Activated naive CD8-positive, alpha-beta T cell treated with anti-CD3 and anti-CD28 coated beads for 36 hours (primary cell): ENCODE measurements around the gene CROCC2. TPM values are rescaled to one million over a fixed set of nuclear protein-coding genes. Genes with fewer than 3 reads are reported as not detected.

Experiments used
- DNase-seq: peaks from one replicate; pipeline ENCODE4 v3.0.0; 2021
- H3K27ac Mint-ChIP-seq: one replicate; pipeline ENCODE4 v1.8.0; 2022; ENCODE audit warnings: mild to moderate bottlenecking, moderate library complexity, mixed read lengths
- H3K27me3 Mint-ChIP-seq: one replicate; pipeline ENCODE4 v1.8.0; 2022; ENCODE audit warnings: mild to moderate bottlenecking, mixed read lengths
- H3K36me3 Mint-ChIP-seq: one replicate; pipeline ENCODE4 v1.8.0; 2021; ENCODE audit warnings: mild to moderate bottlenecking, mixed read lengths
- H3K4me1 Mint-ChIP-seq: one replicate; pipeline ENCODE4 v1.8.0; 2021; ENCODE audit warnings: mixed read lengths
- H3K4me3 Mint-ChIP-seq: one replicate; pipeline ENCODE4 v1.8.0; 2022; ENCODE audit warnings: mild to moderate bottlenecking, moderate library complexity, mixed read lengths
- H3K9me3 Mint-ChIP-seq: one replicate; pipeline ENCODE4 v1.8.0; 2022; ENCODE audit warnings: mixed read lengths
- total RNA-seq, 2 experiments: library from RNA; stranded (reverse); gene quantifications; one replicate each; pipeline ENCODE4 v1.2.3, GENCODE V29; 2021

Gene CROCC2
- total RNA-seq, 2 experiments from 2014 or later, result not detected

GRCh38 chr2:240886023-240886565, 20.0 kb upstream of the CROCC2 start:
- Mint-ChIP-seq H3K27me3 (no peaks in the 10 kb centered on the region), H3K36me3 (no peaks in the 10 kb centered on the region), H3K9me3 (no peaks in the 10 kb centered on the region), H3K4me3 (no peak overlapping the region), H3K4me1 (no peaks in the 10 kb centered on the region), H3K27ac (no peak overlapping the region)
- no peak for DNase-seq

GRCh38 chr2:240886678-240887609, 19.2 kb upstream of the CROCC2 start:
- H3K36me3 Mint-ChIP-seq, result no peaks in the 10 kb centered on the region
- DNase-seq, result no peak
- H3K4me1 Mint-ChIP-seq, result no peaks in the 10 kb centered on the region
- H3K27ac Mint-ChIP-seq, result no peak overlapping the region
- H3K4me3 Mint-ChIP-seq, result no peak overlapping the region
- no peaks in the 10 kb centered on the region for H3K27me3 Mint-ChIP-seq
- no peaks in the 10 kb centered on the region for H3K9me3 Mint-ChIP-seq

- no peaks in the 10 kb centered on the region for H3K9me3 Mint-ChIP-seq
- no peaks in the 10 kb centered on the region for H3K27me3 Mint-ChIP-seq
- H3K4me3 Mint-ChIP-seq, result no peak overlapping the region
- DNase-seq, result no peak
- no peaks in the 10 kb centered on the region for H3K4me1 Mint-ChIP-seq
- no peak overlapping the region for H3K27ac Mint-ChIP-seq
- H3K36me3 Mint-ChIP-seq, result no peaks in the 10 kb centered on the region
Measured at GRCh38 chr2:240887631-240888030, 18.5 kb upstream of the CROCC2 start.

GRCh38 chr2:240888130-240888889, 17.8 kb upstream of the CROCC2 start:
- Mint-ChIP-seq H3K9me3 (no peaks in the 10 kb centered on the region), H3K27me3 (no peaks in the 10 kb centered on the region), H3K4me3 (no peak overlapping the region), H3K27ac (no peak overlapping the region), H3K36me3 (no peaks in the 10 kb centered on the region), H3K4me1 (no peaks in the 10 kb centered on the region)
- no peak for DNase-seq

- Mint-ChIP-seq H3K27ac (no peak overlapping the region), H3K4me3 (no peak overlapping the region), H3K27me3 (no peaks in the 10 kb centered on the region), H3K36me3 (no peaks in the 10 kb centered on the region), H3K9me3 (no peaks in the 10 kb centered on the region), H3K4me1 (no peaks in the 10 kb centered on the region)
- no peak for DNase-seq
Measured at GRCh38 chr2:240888890-240889573, 17.1 kb upstream of the CROCC2 start.

- no peaks in the 10 kb centered on the region for H3K4me1 Mint-ChIP-seq
Measured at GRCh38 chr2:240889601-240890560, 16.3 kb upstream of the CROCC2 start.

GRCh38 chr2:240890691-240891090, 15.4 kb upstream of the CROCC2 start:
- Mint-ChIP-seq H3K27me3 (no peaks in the 10 kb centered on the region), H3K27ac (no peak overlapping the region), H3K4me1 (no peaks in the 10 kb centered on the region), H3K4me3 (no peak overlapping the region), H3K36me3 (no peaks in the 10 kb centered on the region), H3K9me3 (no peaks in the 10 kb centered on the region)
- no peak for DNase-seq

More at GRCh38 chr2:240889601-240890560, 16.3 kb upstream of the CROCC2 start:
- no peaks in the 10 kb centered on the region for H3K27me3 Mint-ChIP-seq
- H3K27ac Mint-ChIP-seq, result no peak overlapping the region
- no peak overlapping the region for H3K4me3 Mint-ChIP-seq
- DNase-seq, result no peak
- H3K36me3 Mint-ChIP-seq, result no peaks in the 10 kb centered on the region
- H3K9me3 Mint-ChIP-seq, result no peaks in the 10 kb centered on the region

- Mint-ChIP-seq H3K36me3 (no peaks in the 10 kb centered on the region), H3K27me3 (no peaks in the 10 kb centered on the region), H3K9me3 (no peaks in the 10 kb centered on the region), H3K27ac (no peak overlapping the region), H3K4me3 (no peak overlapping the region), H3K4me1 (no peaks in the 10 kb centered on the region)
- DNase-seq, result no peak
Measured at GRCh38 chr2:240891492-240892340, 14.4 kb upstream of the CROCC2 start.

- DNase-seq, result no peak
- Mint-ChIP-seq H3K9me3 (no peaks in the 10 kb centered on the region), H3K27me3 (no peaks in the 10 kb centered on the region), H3K36me3 (no peaks in the 10 kb centered on the region), H3K27ac (no peak overlapping the region), H3K4me1 (no peaks in the 10 kb centered on the region), H3K4me3 (no peak overlapping the region)
Measured at GRCh38 chr2:240892356-240892755, 13.8 kb upstream of the CROCC2 start.

- DNase-seq, result no peak
- Mint-ChIP-seq H3K36me3 (no peaks in the 10 kb centered on the region), H3K4me1 (no peaks in the 10 kb centered on the region), H3K4me3 (no peak overlapping the region), H3K9me3 (no peaks in the 10 kb centered on the region), H3K27ac (no peak overlapping the region), H3K27me3 (no peaks in the 10 kb centered on the region)
Measured at GRCh38 chr2:240892925-240893324, 13.2 kb upstream of the CROCC2 start.

- no peak overlapping the region for H3K27ac Mint-ChIP-seq
- DNase-seq, result no peak
- H3K27me3 Mint-ChIP-seq, result no peaks in the 10 kb centered on the region
- no peaks in the 10 kb centered on the region for H3K36me3 Mint-ChIP-seq
- no peaks in the 10 kb centered on the region for H3K4me1 Mint-ChIP-seq
- no peak overlapping the region for H3K4me3 Mint-ChIP-seq
- H3K9me3 Mint-ChIP-seq, result no peaks in the 10 kb centered on the region
Measured at GRCh38 chr2:240893363-240893844, 12.7 kb upstream of the CROCC2 start.

GRCh38 chr2:240894006-240894405, 12.1 kb upstream of the CROCC2 start:
- no peaks in the 10 kb centered on the region for H3K36me3 Mint-ChIP-seq
- H3K27ac Mint-ChIP-seq, result no peak overlapping the region
- no peak for DNase-seq
- no peaks in the 10 kb centered on the region for H3K27me3 Mint-ChIP-seq
- no peaks in the 10 kb centered on the region for H3K4me1 Mint-ChIP-seq
- H3K9me3 Mint-ChIP-seq, result no peaks in the 10 kb centered on the region
- H3K4me3 Mint-ChIP-seq, result no peak overlapping the region

GRCh38 chr2:240894836-240895558, 11.1 kb upstream of the CROCC2 start:
- no peaks in the 10 kb centered on the region for H3K9me3 Mint-ChIP-seq
- H3K4me3 Mint-ChIP-seq, result no peak overlapping the region

More at GRCh38 chr2:240894836-240895558, 11.1 kb upstream of the CROCC2 start:
- no peaks in the 10 kb centered on the region for H3K4me1 Mint-ChIP-seq
- DNase-seq, result no peak
- H3K27me3 Mint-ChIP-seq, result no peaks in the 10 kb centered on the region
- no peak overlapping the region for H3K27ac Mint-ChIP-seq
- no peaks in the 10 kb centered on the region for H3K36me3 Mint-ChIP-seq
